ENCODE measurements around the gene INPP5A.

INPP5A gene

DNA sequence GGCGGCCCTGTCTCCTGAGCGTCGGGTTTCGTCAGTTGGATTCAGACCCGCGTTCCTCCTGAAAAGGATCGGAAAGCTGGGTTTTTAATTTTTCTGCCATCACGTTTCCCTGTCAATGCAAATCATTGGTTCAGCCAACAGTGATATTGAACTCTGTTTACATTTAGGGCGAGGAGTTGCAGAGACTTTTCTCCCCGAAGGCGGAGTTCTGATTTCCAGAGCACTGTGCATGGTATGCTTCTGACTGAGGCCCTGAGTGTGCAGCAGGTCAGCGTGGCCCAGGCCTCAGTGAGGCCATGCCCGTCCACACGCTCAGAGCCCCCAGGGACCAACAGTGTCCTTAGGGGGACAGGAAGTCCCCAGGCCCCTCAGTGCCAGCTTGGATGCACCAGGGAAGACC, 221.3 kb downstream of the INPP5A start:
- in situ Hi-C loops (cut with MboI; ENCODE audit: low sequenced_read_pairs, unreplicated experiment), result no loop called here
- TF ChIP-seq CTCF (IDR thresholded peaks at IDR 0.05; ENCODE audit: borderline replicate concordance, control extremely low read depth, extremely low read depth, insufficient read depth, missing control alignments), result no peak
- no peak for DNase-seq (ENCODE audit: low spot score)

DNA sequence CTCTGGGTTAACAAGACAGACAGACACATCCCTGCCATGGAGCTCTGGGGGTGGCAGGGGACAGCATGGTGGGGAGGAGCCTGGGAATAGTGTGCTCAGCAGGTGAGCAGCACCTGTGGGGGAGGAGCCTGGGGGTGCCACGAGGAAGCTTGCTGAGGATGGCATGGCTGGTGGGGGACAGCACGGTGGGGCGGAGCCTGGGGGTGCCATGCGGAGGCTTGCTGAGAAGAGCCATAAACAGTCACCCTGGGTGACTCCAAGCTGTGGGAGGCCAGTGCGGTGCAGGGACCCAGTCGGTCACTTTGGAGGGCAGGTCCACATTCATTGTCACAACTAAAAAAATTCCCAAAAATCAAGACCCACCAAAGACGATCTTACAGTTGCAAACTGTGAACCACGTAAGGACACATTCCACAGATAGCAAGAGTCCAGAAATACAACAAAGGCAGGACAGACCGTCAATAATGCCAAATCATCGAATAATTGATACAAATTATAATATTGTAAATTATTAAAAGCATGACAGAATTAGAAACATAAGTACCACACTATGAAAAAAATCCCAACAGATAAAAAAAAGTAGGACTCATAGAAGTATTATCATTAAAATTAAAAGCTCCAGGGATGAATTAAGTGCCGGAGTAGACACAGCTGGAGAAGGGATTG, 223.9 kb downstream of the INPP5A start:
- DNase-seq (ENCODE audit: low spot score), result no peak
- TF ChIP-seq CTCF (IDR thresholded peaks at IDR 0.05; ENCODE audit: borderline replicate concordance, control extremely low read depth, extremely low read depth, insufficient read depth, missing control alignments), result no peak
- in situ Hi-C loops (cut with MboI; ENCODE audit: low sequenced_read_pairs, unreplicated experiment), result no loop called here

- peak; percentile 69 for DNase-seq (ENCODE audit: low spot score)
- in situ Hi-C loops (cut with MboI; ENCODE audit: low sequenced_read_pairs, unreplicated experiment), result no loop called here
- TF ChIP-seq CTCF (IDR thresholded peaks at IDR 0.05; ENCODE audit: borderline replicate concordance, control extremely low read depth, extremely low read depth, insufficient read depth, missing control alignments), result no peak
These were observed 224.7 kb downstream of the INPP5A start for GRCh38 chr10:132762267-132762666.

GRCh38 chr10:132763545-132763944, 226.0 kb downstream of the INPP5A start:
- no peak for DNase-seq (ENCODE audit: low spot score)
- in situ Hi-C loops (cut with MboI; ENCODE audit: low sequenced_read_pairs, unreplicated experiment), result no loop called here
- no peak for TF ChIP-seq CTCF (IDR thresholded peaks at IDR 0.05; ENCODE audit: borderline replicate concordance, control extremely low read depth, extremely low read depth, insufficient read depth, missing control alignments)

DNA sequence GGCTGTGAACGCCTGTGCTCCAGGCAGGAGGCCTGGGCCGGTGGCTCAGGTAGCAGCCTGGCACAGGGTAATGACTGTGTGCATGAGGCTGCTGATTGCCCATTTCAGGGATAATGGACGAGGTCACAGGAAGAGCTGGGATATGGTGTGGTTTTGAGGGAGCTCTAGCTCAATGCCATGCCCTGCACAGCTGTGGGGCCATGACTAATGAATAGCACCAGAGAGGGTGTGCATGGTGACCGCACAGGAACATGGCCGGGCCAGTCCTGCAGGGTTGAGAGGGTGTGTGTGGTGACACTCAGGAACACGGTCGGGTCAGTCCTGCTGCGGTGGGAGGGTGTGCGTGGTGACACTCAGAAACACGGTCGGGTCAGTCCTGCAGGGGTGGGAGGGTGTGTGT, 226.5 kb downstream of the INPP5A start:
- in situ Hi-C loops (cut with MboI; ENCODE audit: low sequenced_read_pairs, unreplicated experiment), result no loop called here
- no peak for DNase-seq (ENCODE audit: low spot score)
- no peak for TF ChIP-seq CTCF (IDR thresholded peaks at IDR 0.05; ENCODE audit: borderline replicate concordance, control extremely low read depth, extremely low read depth, insufficient read depth, missing control alignments)

GRCh38 chr10:132765435-132765834, 227.8 kb downstream of the INPP5A start:
- TF ChIP-seq CTCF (IDR thresholded peaks at IDR 0.05; ENCODE audit: borderline replicate concordance, control extremely low read depth, extremely low read depth, insufficient read depth, missing control alignments), result no peak
- in situ Hi-C loops (cut with MboI; ENCODE audit: low sequenced_read_pairs, unreplicated experiment), result no loop called here
- DNase-seq (ENCODE audit: low spot score), result no peak

Measured in GM13976 (cell line).